H1 (cell line): ENCODE results near the gene CES3. TPM values are rescaled to one million over a fixed set of nuclear protein-coding genes. Genes with fewer than 3 reads are reported as not detected.
"Not testable (repeated sequence)": the region's sequence is repeated elsewhere in the genome, so short reads cannot be mapped to it uniquely, and the experiment has no call there.

Experiments
- CTCF ChIA-PET: fragments of 300-600 bp; sonication (Branson Sonifier 250); formaldehyde crosslinking; loops from one replicate; lab custom pipeline; 2021; ENCODE audit not compliant: partially characterized antibody; lab: Charles Lee
- POLR2A ChIA-PET: fragments of 300-600 bp; sonication (Branson Sonifier 250); formaldehyde crosslinking; loops from one replicate; lab custom pipeline; 2021; ENCODE audit warnings: inconsistent platforms; ENCODE audit not compliant: partially characterized antibody; lab: Charles Lee
- DNase-seq, 2 experiments: peaks; one replicate each; pipeline versions ENCODE4 v3.0.0 to v3.0.0-alpha.2; 2010 to 2022; ENCODE audit warnings: low spot score in 2 of 2, low read depth in 1 of 2, mixed read lengths in 1 of 2
- FAIRE-seq: peaks from 2 replicates; lab custom pipeline; 2011; peaks lifted over from hg19 to GRCh38; lab: Jason Lieb, UNC
- H2AFZ ChIP-seq: 2 replicates; pipeline ENCODE4 v1.8.1; 2012; ENCODE audit warnings: low read length, inconsistent platforms
- H2AK5ac ChIP-seq: 2 replicates; pipeline ENCODE4 v1.6.1; 2013; ENCODE audit warnings: low read depth, low read length
- H2BK120ac ChIP-seq: replicated peaks from 2 replicates; pipeline ENCODE3; 2013; ENCODE audit warnings: low read depth, low read length, inconsistent platforms
- H2BK12ac ChIP-seq: 2 replicates; pipeline ENCODE4 v1.6.1; 2013; ENCODE audit warnings: low read depth, low read length
- H2BK15ac ChIP-seq: 2 replicates; pipeline ENCODE4 v1.6.1; 2013; ENCODE audit warnings: low read length
- H2BK20ac ChIP-seq: 2 replicates; pipeline ENCODE4 v1.6.1; 2013; ENCODE audit warnings: low read length
- H2BK5ac ChIP-seq: 2 replicates; pipeline ENCODE4 v1.6.1; 2013; ENCODE audit warnings: low read depth, low read length
- H3K14ac ChIP-seq: 2 replicates; pipeline ENCODE4 v1.6.1; 2013; ENCODE audit warnings: inconsistent platforms; ENCODE audit not compliant: insufficient read length
- H3K18ac ChIP-seq: 2 replicates; pipeline ENCODE4 v1.6.1; 2013; ENCODE audit warnings: low read length; ENCODE audit errors: extremely low read depth
- H3K23ac ChIP-seq: 2 replicates; pipeline ENCODE4 v1.6.1; 2013; ENCODE audit warnings: inconsistent platforms; ENCODE audit not compliant: insufficient read length
- H3K23me2 ChIP-seq: 2 replicates; pipeline ENCODE4 v1.6.1; 2013; ENCODE audit warnings: low read depth, low read length
- H3K27ac ChIP-seq: 2 replicates; pipeline ENCODE4 v1.6.1; 2011; ENCODE audit warnings: low read depth, low read length, inconsistent platforms
- H3K27me3 ChIP-seq, 4 experiments: replicated peaks in 1 of 4; 1 replicate in 1 of 4; 2 replicates in 3 of 4; pipeline versions ENCODE4 v1.6.1 to v1.8.1; 2011 to 2013; ENCODE audit warnings: low read length in 3 of 4, mild to moderate bottlenecking in 3 of 4, inconsistent platforms in 2 of 4, mixed read lengths in 2 of 4, moderate library complexity in 1 of 4; ENCODE audit not compliant: control insufficient read depth in 3 of 4, insufficient read depth in 3 of 4; ENCODE audit errors: extremely low read depth in 1 of 4
- H3K36me3 ChIP-seq, 4 experiments: 2 replicates each; pipeline versions ENCODE4 v1.6.1 to v1.8.1; 2011 to 2013; ENCODE audit warnings: mild to moderate bottlenecking in 4 of 4, low read length in 3 of 4, moderate library complexity in 2 of 4, control low read depth in 1 of 4, inconsistent platforms in 1 of 4; ENCODE audit not compliant: insufficient read depth in 4 of 4, control insufficient read depth in 2 of 4
- H3K4ac ChIP-seq: replicated peaks from 2 replicates; pipeline ENCODE3; 2013; ENCODE audit warnings: low read length, low read depth, mixed read lengths, inconsistent platforms; ENCODE audit not compliant: insufficient read length
- H3K4me1 ChIP-seq, 4 experiments: replicated peaks in 1 of 4; 1 replicate in 1 of 4; 2 replicates in 3 of 4; pipeline versions ENCODE4 v1.6.1 to v1.8.1; 2011 to 2013; ENCODE audit warnings: low read length in 3 of 4, inconsistent platforms in 2 of 4, mixed read lengths in 1 of 4; ENCODE audit not compliant: insufficient read depth in 4 of 4, control insufficient read depth in 3 of 4
- H3K4me2 ChIP-seq, 2 experiments: 2 replicates each; pipeline versions ENCODE4 v1.6.1 to v1.8.1; 2011 to 2013; ENCODE audit warnings: low read depth in 2 of 2, low read length in 2 of 2, control low read depth in 1 of 2, inconsistent platforms in 1 of 2, mild to moderate bottlenecking in 1 of 2; ENCODE audit not compliant: insufficient read depth in 1 of 2
- H3K4me3 ChIP-seq, 4 experiments: fragments of 200-600, 300-600 bp in 1 of 4; sonication (generic), shearing (Covaris generic), sonication (Bioruptor Twin) in 1 of 4; 2 replicates each; pipeline versions ENCODE4 v1.5.1 to v1.8.1; 2011 to 2016; ENCODE audit warnings: low read length in 4 of 4, low read depth in 3 of 4, control low read depth in 2 of 4, inconsistent platforms in 2 of 4, mild to moderate bottlenecking in 2 of 4, mixed read lengths in 1 of 4, moderate library complexity in 1 of 4; ENCODE audit not compliant: insufficient read depth in 2 of 4; ENCODE audit errors: extremely low read depth in 1 of 4
- H3K56ac ChIP-seq: replicated peaks from 2 replicates; pipeline ENCODE3; 2013; ENCODE audit warnings: low read depth, mild to moderate bottlenecking, mixed read lengths, low read length, inconsistent platforms; ENCODE audit not compliant: insufficient read length
- H3K79me1 ChIP-seq: 2 replicates; pipeline ENCODE4 v1.6.1; 2013; ENCODE audit warnings: low read depth, low read length, control low read depth
- H3K79me2 ChIP-seq, 2 experiments: 2 replicates each; pipeline versions ENCODE4 v1.6.1 to v1.8.1; 2012 to 2013; ENCODE audit warnings: low read length in 2 of 2, mild to moderate bottlenecking in 2 of 2, inconsistent platforms in 1 of 2; ENCODE audit not compliant: insufficient read depth in 2 of 2, control insufficient read depth in 1 of 2
- H3K9ac ChIP-seq, 4 experiments: replicated peaks in 1 of 4; 1 replicate in 1 of 4; 2 replicates in 3 of 4; pipeline versions ENCODE4 v1.6.1 to v1.8.1; 2011 to 2013; ENCODE audit warnings: low read depth in 3 of 4, low read length in 3 of 4, control low read depth in 2 of 4, mild to moderate bottlenecking in 2 of 4, moderate library complexity in 2 of 4, inconsistent platforms in 1 of 4; ENCODE audit errors: extremely low read depth in 1 of 4
- H3K9me3 ChIP-seq, 2 experiments: 2 replicates each; pipeline versions ENCODE4 v1.6.1 to v1.8.1; 2012 to 2013; ENCODE audit warnings: mild to moderate bottlenecking in 2 of 2, moderate library complexity in 2 of 2, control low read depth in 1 of 2, inconsistent platforms in 1 of 2, low read depth in 1 of 2, low read length in 1 of 2, mixed read lengths in 1 of 2; ENCODE audit not compliant: insufficient read depth in 2 of 2
- H4K20me1 ChIP-seq, 2 experiments: replicated peaks in 1 of 2; 2 replicates each; pipeline versions ENCODE3 to v1.8.1; 2011 to 2013; ENCODE audit warnings: inconsistent platforms in 2 of 2, low read length in 2 of 2, mild to moderate bottlenecking in 1 of 2; ENCODE audit not compliant: insufficient read depth in 2 of 2, control insufficient read depth in 1 of 2
- H4K5ac ChIP-seq: 2 replicates; pipeline ENCODE4 v1.6.1; 2013; ENCODE audit warnings: low read length, low read depth, mixed read lengths, inconsistent platforms; ENCODE audit not compliant: insufficient read length
- H4K8ac ChIP-seq: 2 replicates; pipeline ENCODE4 v1.8.0; 2013; ENCODE audit warnings: mild to moderate bottlenecking, moderate library complexity, low read length, inconsistent platforms; ENCODE audit not compliant: insufficient read depth; ENCODE audit errors: extremely low read depth
- H4K91ac ChIP-seq: replicated peaks from 2 replicates; pipeline ENCODE3; 2013; ENCODE audit warnings: low read length, mixed read lengths, inconsistent platforms; ENCODE audit not compliant: insufficient read length
- WGBS, 2 experiments: shearing (Covaris generic) in 1 of 2; methylation state at CpG; one replicate each; pipeline versions ENCODE4 v1.1.6 to v1.1.7; 2013 to 2015; ENCODE audit warnings: low lambda C conversion rate in 2 of 2, mixed read lengths in 2 of 2, inconsistent platforms in 1 of 2, low coverage in 1 of 2, missing lambda C conversion rate in 1 of 2; ENCODE audit not compliant: insufficient replicate concordance in 2 of 2, insufficient coverage in 1 of 2, insufficient read length in 1 of 2; ENCODE audit errors: extremely low coverage in 1 of 2, missing lambda C conversion rate in 1 of 2; 5-methylcytosine and 5-hydroxymethylcytosine counted together
- polyA plus RNA-seq, 7 experiments: library from polyadenylated mRNA; depleted of rRNA in 3 of 7; stranded (reverse) in 5 of 7; unstranded in 2 of 7; fragments of >200 nt in 5 of 7; fragments of 200-250 nt in 2 of 7; gene quantifications; 1 replicate in 5 of 7; 2 replicates in 1 of 7; 4 replicates in 1 of 7; pipeline versions ENCODE4 v1.2.1 to v1.2.3, GENCODE V29; 2011 to 2013; ENCODE audit warnings: missing spikeins in 2 of 7, mixed read lengths in 2 of 7
- total RNA-seq: library from RNA; stranded (reverse); fragmentation: NEBNext Ultra II Directional; extraction: Animal tissue kit (Norgen Biotek cat#: 25700); gene quantifications from 2 replicates; pipeline ENCODE4 v1.2.1, GENCODE V29; 2021

Gene CES3
- total and polyA plus RNA-seq, 2 of the 8 experiments (the other 6 are each of a cell fraction or from before 2014, with no cell fraction given) = 1.6 to 2.2 TPM

- H3K9me3 ChIP-seq, H3K56ac ChIP-seq, H4K20me1 ChIP-seq, H3K23ac ChIP-seq, H3K79me1 ChIP-seq, H3K18ac ChIP-seq, H2AK5ac ChIP-seq, H2AFZ ChIP-seq, DNase-seq, H3K14ac ChIP-seq, H2BK12ac ChIP-seq, H2BK120ac ChIP-seq, H2BK15ac ChIP-seq, H4K8ac ChIP-seq, H3K79me2 ChIP-seq, H3K23me2 ChIP-seq, H3K4me2 ChIP-seq, H4K91ac ChIP-seq, H2BK20ac ChIP-seq, H3K4me1 ChIP-seq, H3K9ac ChIP-seq, H3K4me3 ChIP-seq, H2BK5ac ChIP-seq, H4K5ac ChIP-seq, H3K4ac ChIP-seq, H3K27ac ChIP-seq, FAIRE-seq, H3K36me3 ChIP-seq, H3K27me3 ChIP-seq, POLR2A ChIA-PET: not testable (repeated sequence)
- 91% methylated on average over 12 of the region's 12 CpGs; no CpG with 5 or more reads in 1 of the 2 experiments for WGBS, 2 experiments
- CTCF ChIA-PET = interaction anchor here (0.7 to 1.8 kb wide), 5 partner anchors 10 to 110 kb away, joined by 3 to 6 read pairs (median 4); no protein-coding TSS in a partner anchor
Measured at GRCh38 chr16:66993558-66993957, 32.5 kb downstream of the CES3 start.
